ENCODE measurements around the gene DNAH12.

DNAH12 gene

GRCh38 chr3:57292159-57292896 lies 251.8 kb downstream of the DNAH12 start, which contains the start of gene ASB14:
Gene ASB14, minus strand, starts transcription at chr3:57292685. Its CDS starts 652 bp downstream, at chr3:57292033.
- Histone ChIP-seq H3K36me3 (ENCODE audit: low read depth) (no peaks in the 10 kb centered on the region), H3K9me3 (ENCODE audit: severe bottlenecking) (no peaks in the 10 kb centered on the region), H3K4me3 (ENCODE audit: severe bottlenecking) (no peak within 1 kb of the TSS), H3K27ac (ENCODE audit: poor library complexity, severe bottlenecking) (no peak within 1 kb of the TSS), H3K4me1 (ENCODE audit: insufficient read depth, poor library complexity, severe bottlenecking) (no peaks in the 10 kb centered on the region), H3K27me3 (ENCODE audit: insufficient read depth, poor library complexity, severe bottlenecking) (no peaks in the 10 kb centered on the region)
- DNase-seq (ENCODE audit: low spot score) (no peak), ATAC-seq (ENCODE audit: low read depth) (no peak)
- TF ChIP-seq CTCF (IDR thresholded peaks at IDR 0.05; ENCODE audit: poor library complexity, severe bottlenecking): no peak

- no peak overlapping the region for H3K27ac ChIP-seq (ENCODE audit: poor library complexity, severe bottlenecking)
- no peak overlapping the region for H3K4me3 ChIP-seq (ENCODE audit: severe bottlenecking)
- no peak for TF ChIP-seq CTCF (IDR thresholded peaks at IDR 0.05; ENCODE audit: poor library complexity, severe bottlenecking)
- H3K9me3 ChIP-seq (ENCODE audit: severe bottlenecking): no peaks in the 10 kb centered on the region
- ATAC-seq (ENCODE audit: low read depth): no peak
- no peak for DNase-seq (ENCODE audit: low spot score)
- H3K4me1 ChIP-seq (ENCODE audit: insufficient read depth, poor library complexity, severe bottlenecking): no peaks in the 10 kb centered on the region
- H3K27me3 ChIP-seq (ENCODE audit: insufficient read depth, poor library complexity, severe bottlenecking): no peaks in the 10 kb centered on the region
- no peaks in the 10 kb centered on the region for H3K36me3 ChIP-seq (ENCODE audit: low read depth)
Observed at GRCh38 chr3:57288403-57288802, 255.7 kb downstream of the DNAH12 start.

- ATAC-seq (ENCODE audit: low read depth) (no peak), DNase-seq (ENCODE audit: low spot score) (no peak)
- no peaks in the 10 kb centered on the region for H3K36me3 ChIP-seq (ENCODE audit: low read depth)
- no peaks in the 10 kb centered on the region for H3K4me1 ChIP-seq (ENCODE audit: insufficient read depth, poor library complexity, severe bottlenecking)
- no peaks in the 10 kb centered on the region for H3K27me3 ChIP-seq (ENCODE audit: insufficient read depth, poor library complexity, severe bottlenecking)
- no peak overlapping the region for H3K4me3 ChIP-seq (ENCODE audit: severe bottlenecking)
- H3K9me3 ChIP-seq (ENCODE audit: severe bottlenecking): no peaks in the 10 kb centered on the region
- TF ChIP-seq CTCF (IDR thresholded peaks at IDR 0.05; ENCODE audit: poor library complexity, severe bottlenecking): no peak
- no peak overlapping the region for H3K27ac ChIP-seq (ENCODE audit: poor library complexity, severe bottlenecking)
Observed at GRCh38 chr3:57287205-57287604, 256.9 kb downstream of the DNAH12 start.

GRCh38 chr3:57283334-57283733 lies 260.8 kb downstream of the DNAH12 start:
- no peaks in the 10 kb centered on the region for H3K27me3 ChIP-seq (ENCODE audit: insufficient read depth, poor library complexity, severe bottlenecking)
- no peak for TF ChIP-seq CTCF (IDR thresholded peaks at IDR 0.05; ENCODE audit: poor library complexity, severe bottlenecking)

GRCh38 chr3:57281715-57282114 lies 262.4 kb downstream of the DNAH12 start:
- no peaks in the 10 kb centered on the region for H3K36me3 ChIP-seq (ENCODE audit: low read depth)
- ATAC-seq (ENCODE audit: low read depth): peak; percentile 25; the same call in 1 of the 3 replicates
- H3K27me3 ChIP-seq (ENCODE audit: insufficient read depth, poor library complexity, severe bottlenecking): no peaks in the 10 kb centered on the region
- H3K4me3 ChIP-seq (ENCODE audit: severe bottlenecking): no peak overlapping the region
- DNase-seq (ENCODE audit: low spot score): no peak
- no peaks in the 10 kb centered on the region for H3K4me1 ChIP-seq (ENCODE audit: insufficient read depth, poor library complexity, severe bottlenecking)
- TF ChIP-seq CTCF (IDR thresholded peaks at IDR 0.05; ENCODE audit: poor library complexity, severe bottlenecking): no peak
- H3K9me3 ChIP-seq (ENCODE audit: severe bottlenecking): no peaks in the 10 kb centered on the region
- H3K27ac ChIP-seq (ENCODE audit: poor library complexity, severe bottlenecking): no peak overlapping the region

More at GRCh38 chr3:57283334-57283733, 260.8 kb downstream of the DNAH12 start:
- H3K36me3 ChIP-seq (ENCODE audit: low read depth): no peaks in the 10 kb centered on the region
- no peaks in the 10 kb centered on the region for H3K4me1 ChIP-seq (ENCODE audit: insufficient read depth, poor library complexity, severe bottlenecking)
- no peak overlapping the region for H3K4me3 ChIP-seq (ENCODE audit: severe bottlenecking)
- no peak overlapping the region for H3K27ac ChIP-seq (ENCODE audit: poor library complexity, severe bottlenecking)
- ATAC-seq (ENCODE audit: low read depth) (no peak), DNase-seq (ENCODE audit: low spot score) (no peak)
- no peaks in the 10 kb centered on the region for H3K9me3 ChIP-seq (ENCODE audit: severe bottlenecking)

All from RWPE2 (cell line).